Gastrocnemius medialis (tissue), 4 donors: ENCODE results near the gene COL4A3. TPM values are rescaled to one million over a fixed set of nuclear protein-coding genes. Genes with fewer than 3 reads are reported as not detected.

Experiments used
- ATAC-seq, 2 donors: fragments of 150-250 bp; one replicate each; pipeline ENCODE4 v1.9.1; 2016
- DNase-seq, 2 donors: peaks; one replicate each; pipeline ENCODE4 v3.0.0-alpha.2; 2019
- H3K27ac ChIP-seq, 4 donors: fragments of 200-600 bp; sonication (generic); 1 replicate in 1 of 4; 2 replicates in 3 of 4; pipeline ENCODE4 v1.5.1; 2016 to 2018; ENCODE audit warnings: mild to moderate bottlenecking in 2 of 4, moderate library complexity in 1 of 4
- H3K27me3 ChIP-seq, 3 donors: fragments of 200-600 bp; sonication (generic) in 2 of 3; 1 replicate in 1 of 3; 2 replicates in 2 of 3; pipeline versions ENCODE4 v1.5.1 to v1.6.0; 2016 to 2019; ENCODE audit warnings: mild to moderate bottlenecking in 1 of 3, moderate library complexity in 1 of 3
- H3K36me3 ChIP-seq, 2 donors: fragments of 200-600 bp; sonication (generic) in 1 of 2; one replicate each; pipeline ENCODE4 v1.5.1; 2017 to 2018
- H3K4me1 ChIP-seq, 2 donors: fragments of 200-600 bp; sonication (generic) in 1 of 2; one replicate each; pipeline ENCODE4 v1.5.1; 2016 to 2017; ENCODE audit warnings: mild to moderate bottlenecking in 2 of 2
- H3K4me3 ChIP-seq, 4 donors: fragments of 200-600 bp; sonication (generic) in 3 of 4; 1 replicate in 1 of 4; 2 replicates in 3 of 4; pipeline ENCODE4 v1.5.1; 2016 to 2019; ENCODE audit warnings: mild to moderate bottlenecking in 2 of 4
- H3K9me3 ChIP-seq, 3 donors: fragments of 200-600 bp; sonication (generic) in 2 of 3; 1 replicate in 1 of 3; 2 replicates in 2 of 3; pipeline ENCODE4 v1.5.1; 2016 to 2019
- POLR2A ChIP-seq, 2 donors: fragments of 450-650 bp; IDR thresholded peaks; one replicate each; pipeline ENCODE4 v1.6.1; 2017; ENCODE audit warnings: antibody characterized with exemption in 2 of 2, mild to moderate bottlenecking in 2 of 2, moderate library complexity in 2 of 2
- in situ Hi-C, 4 donors: fragments of 200-750 bp; cut with MboI; loops; one replicate each; pipeline versions ENCODE4 v1.15.0 to v1.8.0; 2017; ENCODE audit warnings: low sequenced_read_pairs in 4 of 4
- intact Hi-C: fragments of 100-400 bp; cut with DNase I; formaldehyde crosslinking; loops from one replicate; pipeline ENCODE4 v1.15.1; 2023; ENCODE audit warnings: low total_unique reads
- total RNA-seq, 4 donors: library from RNA; depleted of rRNA; stranded (reverse); fragments of >200 nt; gene quantifications; one replicate each; pipeline versions ENCODE4 v1.1.0 to v1.2.3, GENCODE V29; 2016
- TF ChIP-seq, protein P1 (sequence below), 5 experiments: fragments of 450-650 bp in 3 of 5; fragments of 200-600 bp in 2 of 5; sonication (generic) in 2 of 5; IDR thresholded peaks in 4 of 5; conservative IDR thresholded peaks in 1 of 5; 1 replicate in 4 of 5; 2 replicates in 1 of 5; pipeline ENCODE4 v1.5.1; 2016 to 2019; ENCODE audit warnings: antibody characterized with exemption in 5 of 5, mild to moderate bottlenecking in 3 of 5, moderate library complexity in 3 of 5

The COL4A3 gene
- total RNA-seq, 4 donors from 2014 or later: 1.9 to 66.8 (median 3.8) TPM

DNA sequence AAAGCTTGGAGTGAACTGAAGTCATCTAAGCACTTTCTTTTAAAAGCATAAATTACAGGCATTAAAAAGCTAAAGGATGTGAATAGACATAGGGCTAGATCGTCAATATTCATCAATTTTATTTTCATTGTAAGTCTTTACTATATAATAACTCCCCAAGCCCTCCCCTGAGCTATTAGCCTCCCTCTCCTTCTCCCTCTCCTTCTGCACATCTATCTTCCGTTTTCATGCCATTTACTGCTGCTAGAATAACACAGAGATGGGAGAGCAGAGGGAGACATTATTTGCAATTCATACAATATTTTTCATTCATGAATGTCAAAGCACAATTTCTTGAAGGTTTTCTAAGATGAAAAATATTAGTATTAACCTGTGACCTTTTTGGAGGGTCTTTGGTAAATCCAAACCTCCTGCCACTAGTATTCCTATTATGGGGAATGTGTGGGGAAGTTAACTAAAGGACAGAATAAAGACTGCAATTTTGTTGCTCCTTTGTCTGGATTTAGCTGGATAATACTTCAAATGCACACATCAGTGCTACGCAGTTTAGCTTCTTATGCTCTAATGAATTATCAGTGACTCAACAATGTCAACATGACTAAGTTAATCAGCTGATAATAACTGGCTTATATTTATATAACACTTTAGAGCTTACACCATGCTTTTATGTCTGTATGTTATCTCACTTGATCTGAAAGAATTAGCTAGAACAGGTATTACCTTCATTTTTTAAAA is 132.4 kb downstream of the COL4A3 start:
- H3K36me3 ChIP-seq: peaks cover 0 to 61% of the 10 kb centered on the region in 2 donors

DNA sequence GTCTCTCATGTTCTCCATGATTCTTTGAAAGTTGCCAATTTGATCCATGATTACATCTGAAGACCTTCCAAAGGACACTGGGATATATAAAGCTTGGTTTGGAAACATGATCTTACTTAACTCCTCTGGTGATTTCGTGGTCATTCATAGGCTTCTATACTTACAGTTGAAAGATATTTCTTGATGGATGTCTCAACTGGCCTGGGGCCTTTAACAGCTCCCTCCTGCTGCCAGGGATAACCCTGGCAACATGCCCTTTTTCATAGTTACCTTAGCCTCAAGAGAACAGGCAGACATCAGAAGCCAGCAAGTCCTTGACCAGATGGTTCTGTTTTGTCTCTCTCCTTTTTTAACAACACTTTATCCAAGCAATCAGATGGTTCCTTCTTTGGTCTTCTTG is 137.1 kb downstream of the COL4A3 start:
- intact Hi-C loops (no loop called here), in situ Hi-C loops (no loop called here)
- Histone ChIP-seq H3K27me3 (no peaks in the 10 kb centered on the region), H3K4me1 (peaks cover 0 to 11% of the 10 kb centered on the region in 2 donors), H3K4me3 (no peak overlapping the region), H3K36me3 (peaks cover 0 to 47% of the 10 kb centered on the region in 2 donors), H3K27ac (no peak overlapping the region), H3K9me3 (no peaks in the 10 kb centered on the region)
- no peak for DNase-seq
- peak; percentile 33 to 44 for ATAC-seq
- no peak for TF ChIP-seq POLR2A (IDR thresholded peaks at IDR 0.05)
- TF ChIP-seq, protein P1, sequence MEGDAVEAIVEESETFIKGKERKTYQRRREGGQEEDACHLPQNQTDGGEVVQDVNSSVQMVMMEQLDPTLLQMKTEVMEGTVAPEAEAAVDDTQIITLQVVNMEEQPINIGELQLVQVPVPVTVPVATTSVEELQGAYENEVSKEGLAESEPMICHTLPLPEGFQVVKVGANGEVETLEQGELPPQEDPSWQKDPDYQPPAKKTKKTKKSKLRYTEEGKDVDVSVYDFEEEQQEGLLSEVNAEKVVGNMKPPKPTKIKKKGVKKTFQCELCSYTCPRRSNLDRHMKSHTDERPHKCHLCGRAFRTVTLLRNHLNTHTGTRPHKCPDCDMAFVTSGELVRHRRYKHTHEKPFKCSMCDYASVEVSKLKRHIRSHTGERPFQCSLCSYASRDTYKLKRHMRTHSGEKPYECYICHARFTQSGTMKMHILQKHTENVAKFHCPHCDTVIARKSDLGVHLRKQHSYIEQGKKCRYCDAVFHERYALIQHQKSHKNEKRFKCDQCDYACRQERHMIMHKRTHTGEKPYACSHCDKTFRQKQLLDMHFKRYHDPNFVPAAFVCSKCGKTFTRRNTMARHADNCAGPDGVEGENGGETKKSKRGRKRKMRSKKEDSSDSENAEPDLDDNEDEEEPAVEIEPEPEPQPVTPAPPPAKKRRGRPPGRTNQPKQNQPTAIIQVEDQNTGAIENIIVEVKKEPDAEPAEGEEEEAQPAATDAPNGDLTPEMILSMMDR (IDR thresholded peaks at IDR 0.05 in 4 of 5, conservative IDR thresholded peaks at IDR 0.05 in 1 of 5): no peak

More for the DNA sequence above, 132.4 kb downstream of the COL4A3 start:
- H3K9me3 ChIP-seq: no peaks in the 10 kb centered on the region
- ATAC-seq: no peak
- TF ChIP-seq POLR2A (IDR thresholded peaks at IDR 0.05): no peak
- TF ChIP-seq, protein P1 (IDR thresholded peaks at IDR 0.05 in 4 of 5, conservative IDR thresholded peaks at IDR 0.05 in 1 of 5): no peak
- intact Hi-C loops: no loop called here
- no peak overlapping the region for H3K4me3 ChIP-seq
- in situ Hi-C loops: no loop called here
- H3K4me1 ChIP-seq: peaks cover 0 to 7% of the 10 kb centered on the region in 2 donors
- H3K27me3 ChIP-seq: no peaks in the 10 kb centered on the region
- DNase-seq: no peak
- no peak overlapping the region for H3K27ac ChIP-seq

DNA sequence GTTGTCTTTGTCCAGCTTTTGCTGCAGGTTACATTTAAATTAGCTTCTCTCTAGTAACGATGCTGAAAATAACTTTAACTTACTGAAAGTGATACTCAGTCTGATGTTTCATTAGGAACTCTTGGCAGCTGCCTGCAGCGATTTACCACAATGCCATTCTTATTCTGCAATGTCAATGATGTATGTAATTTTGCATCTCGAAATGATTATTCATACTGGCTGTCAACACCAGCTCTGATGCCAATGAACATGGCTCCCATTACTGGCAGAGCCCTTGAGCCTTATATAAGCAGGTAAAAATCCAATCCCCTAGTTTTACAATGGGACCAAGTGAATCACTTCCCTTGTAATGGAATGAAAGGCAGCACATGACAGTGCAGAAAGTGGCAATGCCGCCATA is 144.4 kb downstream of the COL4A3 start:
- peak; percentile 95 to 96 for ATAC-seq
- Histone ChIP-seq H3K4me3 (peak overlapping the region in 1 of 4 donors; percentile 8), H3K9me3 (no peaks in the 10 kb centered on the region), H3K36me3 (peaks cover 0 to 31% of the 10 kb centered on the region in 2 donors), H3K4me1 (peaks cover 0 to 8% of the 10 kb centered on the region in 2 donors), H3K27ac (peak overlapping the region; percentile 44 to 69 (median 68)), H3K27me3 (no peaks in the 10 kb centered on the region)
- DNase-seq: peak; percentile 22 to 38
- intact Hi-C loops (loop anchor here (1.0 kb wide), 1 partner anchor 17 kb away; the partner anchor contains the start of gene MFF), in situ Hi-C loops (no loop called here)
- no peak for TF ChIP-seq POLR2A (IDR thresholded peaks at IDR 0.05)
- TF ChIP-seq, protein P1 (IDR thresholded peaks at IDR 0.05 in 4 of 5, conservative IDR thresholded peaks at IDR 0.05 in 1 of 5): no peak

DNA sequence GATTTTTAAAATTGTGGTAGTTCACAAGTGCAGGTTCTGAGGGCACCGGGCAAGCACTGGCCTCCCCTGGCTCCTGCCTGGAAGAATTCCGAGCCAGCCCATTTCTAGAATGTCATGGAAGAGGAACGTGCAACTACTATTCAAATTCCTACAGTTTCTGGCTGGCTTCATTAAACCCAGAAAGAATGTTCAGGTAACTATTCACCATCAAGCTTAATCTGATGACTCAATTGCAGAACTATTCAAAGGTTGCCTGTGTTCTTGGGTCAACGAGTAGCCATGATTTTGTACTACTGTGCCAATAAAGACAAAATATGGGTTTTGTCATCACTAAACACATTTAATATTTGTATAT is 146.3 kb downstream of the COL4A3 start:
- H3K27me3 ChIP-seq: no peaks in the 10 kb centered on the region
- peaks cover 0 to 8% of the 10 kb centered on the region in 2 donors for H3K4me1 ChIP-seq
- ATAC-seq (no peak), DNase-seq (no peak)
- no peak overlapping the region for H3K4me3 ChIP-seq
- intact Hi-C loops: no loop called here
- H3K36me3 ChIP-seq: peaks cover 0 to 19% of the 10 kb centered on the region in 2 donors
- no peak overlapping the region for H3K27ac ChIP-seq
- in situ Hi-C loops: no loop called here
- TF ChIP-seq POLR2A (IDR thresholded peaks at IDR 0.05): no peak
- TF ChIP-seq, protein P1 (IDR thresholded peaks at IDR 0.05 in 4 of 5, conservative IDR thresholded peaks at IDR 0.05 in 1 of 5): no peak
- no peaks in the 10 kb centered on the region for H3K9me3 ChIP-seq
